AG04449 (cell line): ENCODE data around the gene CLCN5.

Experiments
- CTCF ChIA-PET: fragments of 350-600 bp; formaldehyde crosslinking; extraction: SDS; loops from one replicate; lab custom pipeline; 2021; ENCODE audit warnings: antibody characterized with exemption; lab: Yijun Ruan, JAX
- POLR2A ChIA-PET: fragments of 400-600, 350-600 bp; formaldehyde crosslinking; extraction: SDS; loops from one replicate; lab custom pipeline; 2020; ENCODE audit warnings: antibody characterized with exemption, inconsistent platforms; lab: Yijun Ruan, JAX
- DNase-seq: peaks from one replicate; pipeline ENCODE4 v3.0.0-alpha.2; 2010; ENCODE audit warnings: low read depth, low spot score
- H3K4me3 ChIP-seq: 2 replicates; pipeline ENCODE4 v1.5.1; 2011; ENCODE audit warnings: low read depth, mild to moderate bottlenecking, control low read depth, low read length
- TF ChIP-seq, protein P1 (sequence below): IDR thresholded peaks from one replicate; pipeline ENCODE4 v1.5.1; 2011; ENCODE audit warnings: mild to moderate bottlenecking, moderate library complexity, low read length, control low read depth, inconsistent platforms; ENCODE audit not compliant: insufficient read depth; ENCODE audit errors: missing control alignments

CLCN5 gene

DNA sequence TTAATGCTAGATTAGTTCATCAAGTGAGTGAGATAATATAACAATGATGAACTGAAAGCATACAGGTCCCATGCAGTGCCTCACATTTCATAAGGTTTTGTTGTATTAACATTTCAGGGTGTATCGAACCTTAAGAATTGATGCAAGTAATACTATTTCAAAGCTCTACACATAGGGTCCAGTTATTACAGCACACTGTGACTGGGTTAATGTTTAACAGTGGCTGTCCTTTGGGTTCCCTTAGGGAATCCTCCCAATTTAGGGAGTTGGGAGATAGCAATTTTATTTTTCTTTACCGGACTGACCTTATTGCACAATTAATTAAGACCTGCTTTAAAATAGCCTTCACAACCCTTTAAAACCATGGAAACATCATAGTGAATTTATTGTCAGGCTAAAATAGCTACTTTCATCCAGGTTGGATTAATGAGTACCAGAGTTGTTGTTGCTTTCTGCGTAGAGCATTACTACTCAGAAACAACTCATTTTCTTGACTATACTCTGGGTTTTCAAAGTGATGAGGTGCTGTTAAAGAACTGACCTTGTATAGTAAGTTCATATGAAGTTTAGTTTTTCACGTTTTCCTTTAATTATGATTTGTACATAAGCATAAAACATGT is 144.0 kb downstream of the CLCN5 start:
- TF ChIP-seq, protein P1, sequence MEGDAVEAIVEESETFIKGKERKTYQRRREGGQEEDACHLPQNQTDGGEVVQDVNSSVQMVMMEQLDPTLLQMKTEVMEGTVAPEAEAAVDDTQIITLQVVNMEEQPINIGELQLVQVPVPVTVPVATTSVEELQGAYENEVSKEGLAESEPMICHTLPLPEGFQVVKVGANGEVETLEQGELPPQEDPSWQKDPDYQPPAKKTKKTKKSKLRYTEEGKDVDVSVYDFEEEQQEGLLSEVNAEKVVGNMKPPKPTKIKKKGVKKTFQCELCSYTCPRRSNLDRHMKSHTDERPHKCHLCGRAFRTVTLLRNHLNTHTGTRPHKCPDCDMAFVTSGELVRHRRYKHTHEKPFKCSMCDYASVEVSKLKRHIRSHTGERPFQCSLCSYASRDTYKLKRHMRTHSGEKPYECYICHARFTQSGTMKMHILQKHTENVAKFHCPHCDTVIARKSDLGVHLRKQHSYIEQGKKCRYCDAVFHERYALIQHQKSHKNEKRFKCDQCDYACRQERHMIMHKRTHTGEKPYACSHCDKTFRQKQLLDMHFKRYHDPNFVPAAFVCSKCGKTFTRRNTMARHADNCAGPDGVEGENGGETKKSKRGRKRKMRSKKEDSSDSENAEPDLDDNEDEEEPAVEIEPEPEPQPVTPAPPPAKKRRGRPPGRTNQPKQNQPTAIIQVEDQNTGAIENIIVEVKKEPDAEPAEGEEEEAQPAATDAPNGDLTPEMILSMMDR, result no peak
- DNase-seq, result no peak
- H3K4me3 ChIP-seq, result no peak overlapping the region
- CTCF ChIA-PET, result no interaction called here
- POLR2A ChIA-PET, result no interaction called here

DNA sequence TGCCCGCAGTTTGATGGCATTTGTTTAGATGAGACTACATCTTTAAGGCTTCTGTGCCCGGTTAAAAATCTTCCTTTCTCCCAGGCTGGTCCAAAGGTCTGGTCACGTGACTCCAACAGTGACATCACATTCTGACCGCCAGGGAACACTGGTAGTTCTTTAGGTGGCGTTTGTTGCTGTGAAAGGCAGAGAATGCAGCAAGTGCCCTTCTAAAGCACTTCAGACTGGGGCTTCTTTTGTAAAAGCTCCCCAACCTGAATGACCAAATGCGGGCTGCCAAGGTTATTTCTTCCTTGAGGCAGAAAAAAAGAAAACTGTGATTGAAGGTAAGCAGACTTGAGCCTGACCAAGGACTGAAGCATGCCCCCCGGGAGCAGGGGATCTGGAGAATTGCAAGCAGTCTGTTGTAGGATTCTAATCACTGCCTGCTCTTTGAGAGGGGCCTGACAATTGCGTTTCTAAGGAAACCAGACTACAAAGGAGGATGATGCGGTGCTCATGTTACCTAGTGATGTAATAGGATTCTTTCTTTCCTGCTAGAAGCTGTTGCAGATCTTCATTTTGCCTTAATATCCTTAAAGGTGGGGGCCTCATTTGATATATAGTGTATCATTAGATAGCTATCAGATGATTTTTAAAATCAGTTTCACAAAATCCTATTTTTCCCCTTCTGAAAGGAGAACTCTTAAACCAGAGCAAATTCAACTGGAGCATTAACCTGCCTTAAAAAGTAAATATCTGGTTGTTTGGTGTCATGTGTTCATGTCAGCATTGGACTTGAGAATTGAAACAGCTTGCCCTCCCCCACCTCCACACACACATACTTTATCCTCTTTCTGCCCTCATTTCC is 145.3 kb downstream of the CLCN5 start:
- H3K4me3 ChIP-seq, result no peak overlapping the region
- CTCF ChIA-PET, result interaction anchor here (0.9 to 1.4 kb wide), 2 partner anchors 10 to 143 kb away, joined by 3 read pairs; no protein-coding TSS in a partner anchor
- TF ChIP-seq, protein P1, result no peak
- DNase-seq, result no peak
- POLR2A ChIA-PET, result no interaction called here

DNA sequence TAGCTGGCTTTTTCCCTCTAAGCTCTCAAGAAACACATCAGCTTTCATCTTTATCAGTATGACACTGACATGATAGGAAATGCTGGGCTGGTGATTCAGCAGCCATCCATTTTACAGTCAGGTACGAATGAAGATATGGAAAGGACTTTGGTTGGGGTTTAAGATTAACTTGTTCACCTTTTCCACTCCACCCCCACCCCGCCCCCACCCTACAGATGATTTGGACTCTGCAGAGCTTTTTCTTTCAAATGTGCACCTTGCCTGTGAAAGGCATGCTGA is 145.8 kb downstream of the CLCN5 start:
- TF ChIP-seq, protein P1, result no peak
- no peak for DNase-seq
- ChIA-PET CTCF (interaction anchor here (0.9 to 1.4 kb wide), 2 partner anchors 9 to 144 kb away, joined by 3 read pairs; no protein-coding TSS in a partner anchor), POLR2A (no interaction called here)
- no peak overlapping the region for H3K4me3 ChIP-seq

- ChIA-PET CTCF (no interaction called here), POLR2A (no interaction called here)
- no peak for DNase-seq
- TF ChIP-seq, protein P1, result no peak
- H3K4me3 ChIP-seq, result no peak overlapping the region
Measured at GRCh38 chrX:50068893-50069292, 146.5 kb downstream of the CLCN5 start.

- ChIA-PET CTCF (no interaction called here), POLR2A (no interaction called here)
- TF ChIP-seq, protein P1, result no peak
- no peak for DNase-seq
- H3K4me3 ChIP-seq, result no peak overlapping the region
Measured at GRCh38 chrX:50071494-50071893, 149.1 kb downstream of the CLCN5 start.

DNA sequence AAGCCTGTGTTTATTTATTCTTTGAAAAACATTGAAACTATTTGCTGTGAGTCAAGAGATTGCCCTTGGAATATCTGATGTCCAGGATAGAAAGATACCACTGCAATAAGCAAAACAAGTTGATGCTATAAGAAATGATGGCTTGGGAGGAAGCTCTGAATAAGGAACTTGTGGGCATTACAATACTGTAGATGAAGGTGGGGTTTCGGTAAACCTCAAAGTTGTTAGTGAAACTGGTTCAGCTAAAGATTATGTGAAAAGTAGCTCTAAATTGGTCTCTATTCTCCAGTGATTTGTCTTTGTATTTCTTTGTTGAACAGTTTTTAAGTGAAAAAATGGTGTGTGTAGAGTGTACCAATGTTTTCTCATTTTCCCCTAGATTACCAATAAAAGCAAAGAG is 149.7 kb downstream of the CLCN5 start:
- no peak overlapping the region for H3K4me3 ChIP-seq
- POLR2A ChIA-PET, result no interaction called here
- CTCF ChIA-PET, result no interaction called here
- no peak for DNase-seq
- TF ChIP-seq, protein P1, result no peak
